ENCODE data around the gene SERTAD3.
"Not testable (repeated sequence)": the region's sequence is repeated elsewhere in the genome, so short reads cannot be mapped to it uniquely, and the experiment has no call there.

Gene SERTAD3

GRCh38 chr19:40411125-40411842 is 32.9 kb downstream of the SERTAD3 start:
- DNase-seq (ENCODE audit: low spot score) (no peak), FAIRE-seq (no peak)

GRCh38 chr19:40410030-40410389 is 34.1 kb downstream of the SERTAD3 start:
- FAIRE-seq, result no peak
- no peak for DNase-seq (ENCODE audit: low spot score)

- DNase-seq (ENCODE audit: low spot score); FAIRE-seq: not testable (repeated sequence)
These were observed 35.6 kb downstream of the SERTAD3 start for GRCh38 chr19:40408598-40408925.

- no peak for FAIRE-seq
- DNase-seq (ENCODE audit: low spot score), result no peak
These were observed 36.2 kb downstream of the SERTAD3 start for GRCh38 chr19:40407714-40408597.

- no peak for FAIRE-seq
- DNase-seq (ENCODE audit: low spot score), result peak; percentile 96
These were observed 40.7 kb downstream of the SERTAD3 start for GRCh38 chr19:40403262-40403984.

- no peak for FAIRE-seq
- DNase-seq (ENCODE audit: low spot score), result no peak
These were observed 43.6 kb downstream of the SERTAD3 start for GRCh38 chr19:40400559-40400958.

GRCh38 chr19:40398417-40399131 is 45.6 kb downstream of the SERTAD3 start:
- DNase-seq (ENCODE audit: low spot score) (no peak), FAIRE-seq (no peak)

GRCh38 chr19:40397568-40397906 is 46.6 kb downstream of the SERTAD3 start:
- FAIRE-seq (no peak), DNase-seq (ENCODE audit: low spot score) (no peak)

- FAIRE-seq (no peak), DNase-seq (ENCODE audit: low spot score) (no peak)
These were observed 47.1 kb downstream of the SERTAD3 start for GRCh38 chr19:40396886-40397567.

GRCh38 chr19:40395956-40396355 is 48.2 kb downstream of the SERTAD3 start:
- DNase-seq (ENCODE audit: low spot score) (no peak), FAIRE-seq (no peak)

GRCh38 chr19:40394816-40395210 is 49.3 kb downstream of the SERTAD3 start:
- no peak for FAIRE-seq
- DNase-seq (ENCODE audit: low spot score), result no peak

- DNase-seq (ENCODE audit: low spot score) (no peak), FAIRE-seq (no peak)
These were observed 50.0 kb downstream of the SERTAD3 start for GRCh38 chr19:40393894-40394815.

GRCh38 chr19:40392894-40393517 is 51.1 kb downstream of the SERTAD3 start:
- DNase-seq (ENCODE audit: low spot score), result no peak
- FAIRE-seq, result no peak

- DNase-seq (ENCODE audit: low spot score) (no peak), FAIRE-seq (no peak)
These were observed 52.0 kb downstream of the SERTAD3 start for GRCh38 chr19:40392123-40392522.
